Measurements from ENCODE around the gene HOXA9. TPM values are rescaled to one million over a fixed set of nuclear protein-coding genes. Genes with fewer than 3 reads are reported as not detected.

Gene HOXA9
- total RNA-seq, 4 donors from 2014 or later, result 0.63 to 1.9 (median 0.67) TPM; not detected in 1

GRCh38 chr7:27180431-27181420 lies 15.4 kb upstream of the HOXA9 start:
- Histone ChIP-seq H3K27me3 (peaks cover 88% of the 10 kb centered on the region), H3K4me1 (peaks cover 15 to 28% of the 10 kb centered on the region in 2 donors), H3K9me3 (no peaks in the 10 kb centered on the region), H3K4me3 (replicated peaks in 1 of 3) (no peak overlapping the region), H3K36me3 (no peaks in the 10 kb centered on the region), H3K27ac (no peak overlapping the region)
- TF ChIP-seq CTCF (IDR thresholded peaks at IDR 0.05) (no peak), POLR2A (IDR thresholded peaks at IDR 0.05) (no peak)
- DNase-seq, result no peak
- intact Hi-C loops (cut with DNase I), result no loop called here
- 33 to 48% methylated on average over 10 to 12 of the region's 12 CpGs for WGBS, 2 donors

GRCh38 chr7:27179503-27180430 lies 14.4 kb upstream of the HOXA9 start:
- 3 to 11% methylated on average over 49 to 54 of the region's 56 CpGs for WGBS, 2 donors
- Histone ChIP-seq H3K27ac (no peak overlapping the region), H3K4me3 (replicated peaks in 1 of 3) (no peak overlapping the region), H3K36me3 (no peaks in the 10 kb centered on the region), H3K27me3 (peaks cover 88% of the 10 kb centered on the region), H3K4me1 (peaks cover 15 to 24% of the 10 kb centered on the region in 2 donors), H3K9me3 (no peaks in the 10 kb centered on the region)
- peak; percentile 34 to 45 for DNase-seq
- peak; percentile 35 to 85 (median 48) for TF ChIP-seq CTCF (IDR thresholded peaks at IDR 0.05)
- TF ChIP-seq POLR2A (IDR thresholded peaks at IDR 0.05), result no peak
- intact Hi-C loops (cut with DNase I), result loop anchor here (10.0 kb wide), 1 partner anchor 1095 kb away; no protein-coding TSS in a partner anchor

- Histone ChIP-seq H3K36me3 (no peaks in the 10 kb centered on the region), H3K9me3 (no peaks in the 10 kb centered on the region), H3K27me3 (peaks cover 88% of the 10 kb centered on the region), H3K27ac (no peak overlapping the region), H3K4me1 (peaks cover 9 to 22% of the 10 kb centered on the region in 2 donors), H3K4me3 (replicated peaks in 1 of 3) (no peak overlapping the region)
- WGBS, 2 donors, result 28 to 44% methylated on average over 14 of the region's 14 CpGs
- TF ChIP-seq CTCF (IDR thresholded peaks at IDR 0.05) (no peak), POLR2A (IDR thresholded peaks at IDR 0.05) (no peak)
- intact Hi-C loops (cut with DNase I), result loop anchor here (10.0 kb wide), 1 partner anchor 1094 kb away; no protein-coding TSS in a partner anchor
- no peak for DNase-seq
Observed at GRCh38 chr7:27179030-27179429, 13.7 kb upstream of the HOXA9 start.

- Histone ChIP-seq H3K27me3 (peaks cover 88% of the 10 kb centered on the region), H3K36me3 (no peaks in the 10 kb centered on the region), H3K4me3 (replicated peaks in 1 of 3) (no peak overlapping the region), H3K4me1 (peaks cover 9 to 22% of the 10 kb centered on the region in 2 donors), H3K9me3 (no peaks in the 10 kb centered on the region), H3K27ac (no peak overlapping the region)
- WGBS, 2 donors, result 60 to 69% methylated on average over 6 of the region's 6 CpGs
- no peak for DNase-seq
- TF ChIP-seq CTCF (IDR thresholded peaks at IDR 0.05) (no peak), POLR2A (IDR thresholded peaks at IDR 0.05) (no peak)
- intact Hi-C loops (cut with DNase I), result loop anchor here (10.0 kb wide), 1 partner anchor 1094 kb away; no protein-coding TSS in a partner anchor
Observed at GRCh38 chr7:27178366-27178765, 13.0 kb upstream of the HOXA9 start.
